ENCODE measurements around the gene DDHD1. TPM values are rescaled to one million over a fixed set of nuclear protein-coding genes. Genes with fewer than 3 reads are reported as not detected.
"Not testable (repeated sequence)": the region's sequence is repeated elsewhere in the genome, so short reads cannot be mapped to it uniquely, and the experiment has no call there.

DDHD1 gene
- total and polyA plus RNA-seq, 7 donors = 2.8 to 7.6 (median 4.6) TPM

GRCh38 chr14:53126731-53127130 is 26.4 kb downstream of the DDHD1 start:
- no peak for TF ChIP-seq CTCF (IDR thresholded peaks at IDR 0.05)
- ATAC-seq (peak in 1 of 4 donors; percentile 69), DNase-seq (no peak)
- no peaks in the 10 kb centered on the region for H3K9me3 ChIP-seq
- WGBS, 3 donors = 17 to 31% (median 18%) methylated on average over 6 of the region's 6 CpGs
- H3K36me3 ChIP-seq (ENCODE audit: insufficient read depth in 1 of 2, low read depth in 1 of 2) = no peaks in the 10 kb centered on the region
- intact Hi-C loops (cut with DNase I) = no loop called here
- peaks cover 10% of the 10 kb centered on the region for H3K4me1 ChIP-seq
- H3K27ac ChIP-seq = no peak overlapping the region
- H3K27me3 ChIP-seq (ENCODE audit: insufficient read depth in 3 of 3, low read length in 2 of 3) = no peaks in the 10 kb centered on the region
- H3K4me3 ChIP-seq = peak overlapping the region; percentile 15

GRCh38 chr14:53124786-53125185 is 28.3 kb downstream of the DDHD1 start:
- H3K9me3 ChIP-seq = peaks cover 7% of the 10 kb centered on the region
- 60 to 73% (median 64%) methylated on average over 3 of the region's 3 CpGs for WGBS, 3 donors
- DNase-seq (no peak), ATAC-seq (no peak)
- no peak for TF ChIP-seq CTCF (IDR thresholded peaks at IDR 0.05)
- intact Hi-C loops (cut with DNase I) = no loop called here
- no peak overlapping the region for H3K4me3 ChIP-seq
- no peaks in the 10 kb centered on the region for H3K36me3 ChIP-seq (ENCODE audit: insufficient read depth in 1 of 2, low read depth in 1 of 2)
- peaks cover 5% of the 10 kb centered on the region for H3K4me1 ChIP-seq
- no peaks in the 10 kb centered on the region for H3K27me3 ChIP-seq (ENCODE audit: insufficient read depth in 3 of 3, low read length in 2 of 3)
- no peak overlapping the region for H3K27ac ChIP-seq

GRCh38 chr14:53121419-53121818 is 31.7 kb downstream of the DDHD1 start:
- H3K4me1 ChIP-seq; H3K9me3 ChIP-seq; DNase-seq; intact Hi-C loops (cut with DNase I); H3K27me3 ChIP-seq (ENCODE audit: insufficient read depth in 3 of 3, low read length in 2 of 3); H3K27ac ChIP-seq; ATAC-seq; H3K36me3 ChIP-seq (ENCODE audit: insufficient read depth in 1 of 2, low read depth in 1 of 2); H3K4me3 ChIP-seq: not testable (repeated sequence)
- WGBS, 3 donors = 93 to 97% (median 97%) methylated on average over 2 of the region's 2 CpGs

GRCh38 chr14:53117479-53117878 is 35.6 kb downstream of the DDHD1 start:
- WGBS, 3 donors = 81 to 90% (median 88%) methylated on average over 4 of the region's 4 CpGs
- H3K27ac ChIP-seq; intact Hi-C loops (cut with DNase I); H3K36me3 ChIP-seq (ENCODE audit: insufficient read depth in 1 of 2, low read depth in 1 of 2); H3K9me3 ChIP-seq; DNase-seq; H3K4me1 ChIP-seq; H3K4me3 ChIP-seq; ATAC-seq; H3K27me3 ChIP-seq (ENCODE audit: insufficient read depth in 3 of 3, low read length in 2 of 3): not testable (repeated sequence)

- Histone ChIP-seq H3K27me3 (ENCODE audit: insufficient read depth in 3 of 3, low read length in 2 of 3) (no peaks in the 10 kb centered on the region), H3K36me3 (ENCODE audit: insufficient read depth in 1 of 2, low read depth in 1 of 2) (no peaks in the 10 kb centered on the region), H3K4me1 (no peaks in the 10 kb centered on the region), H3K4me3 (no peak overlapping the region), H3K9me3 (no peaks in the 10 kb centered on the region), H3K27ac (no peak overlapping the region)
- 92 to 97% (median 97%) methylated on average over 10 of the region's 10 CpGs for WGBS, 3 donors
- TF ChIP-seq CTCF (IDR thresholded peaks at IDR 0.05) = no peak
- intact Hi-C loops (cut with DNase I) = no loop called here
- DNase-seq = no peak
- ATAC-seq = no peak
Measured at GRCh38 chr14:53113989-53114388, 39.1 kb downstream of the DDHD1 start.

DNA sequence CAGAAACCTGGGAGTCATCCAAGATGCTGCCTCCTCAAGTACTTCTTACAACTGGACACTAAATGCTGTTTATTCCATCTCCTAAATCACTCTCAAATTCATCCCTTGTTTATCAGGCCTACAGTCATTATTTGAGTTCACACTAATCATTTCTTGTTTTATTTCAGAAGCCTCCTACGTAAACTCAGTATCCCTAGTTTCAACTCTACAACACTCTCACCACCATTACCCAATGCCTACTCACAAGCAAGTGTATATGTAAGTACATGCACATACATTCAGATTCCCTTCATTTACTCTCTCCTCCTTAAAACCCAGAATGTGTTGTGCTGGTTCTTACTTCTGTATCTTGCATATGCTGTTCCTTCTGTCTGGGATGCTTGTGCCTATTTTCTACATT is 43.0 kb downstream of the DDHD1 start:
- no peaks in the 10 kb centered on the region for H3K36me3 ChIP-seq (ENCODE audit: insufficient read depth in 1 of 2, low read depth in 1 of 2)
- intact Hi-C loops (cut with DNase I) = no loop called here
- TF ChIP-seq CTCF (IDR thresholded peaks at IDR 0.05) = no peak
- no peaks in the 10 kb centered on the region for H3K4me1 ChIP-seq
- no peaks in the 10 kb centered on the region for H3K9me3 ChIP-seq
- H3K27me3 ChIP-seq (ENCODE audit: insufficient read depth in 3 of 3, low read length in 2 of 3) = no peaks in the 10 kb centered on the region
- ATAC-seq (no peak), DNase-seq (no peak)
- 100% methylated on average over 1 of the region's 1 CpG for WGBS, 3 donors
- no peak overlapping the region for H3K27ac ChIP-seq
- no peak overlapping the region for H3K4me3 ChIP-seq
